Esophagus squamous epithelium (tissue), 4 donors: ENCODE results near the gene NLRC5.

ENCODE experiments used
- CTCF ChIP-seq, 6 experiments: fragments of 450-650 bp in 4 of 6; fragments of 200-600 bp in 2 of 6; sonication (generic) in 2 of 6; IDR thresholded peaks; one replicate each; pipeline ENCODE4 v1.5.1; 2016 to 2019; ENCODE audit warnings: antibody characterized with exemption in 6 of 6, mild to moderate bottlenecking in 4 of 6, moderate library complexity in 4 of 6
- POLR2A ChIP-seq, 4 donors: fragments of 450-650 bp; IDR thresholded peaks; one replicate each; pipeline ENCODE4 v1.6.1; 2017; ENCODE audit warnings: antibody characterized with exemption in 4 of 4, mild to moderate bottlenecking in 4 of 4, moderate library complexity in 3 of 4

- no peak for TF ChIP-seq CTCF (IDR thresholded peaks at IDR 0.05)
- TF ChIP-seq POLR2A (IDR thresholded peaks at IDR 0.05): no peak
Measured at GRCh38 chr16:56956076-56956475, 33.3 kb upstream of the NLRC5 start.
